Measurements from ENCODE around the gene ARF1. TPM values are rescaled to one million over a fixed set of nuclear protein-coding genes. Genes with fewer than 3 reads are reported as not detected.

ARF1 gene
- total RNA-seq, 1 donor from 2014 or later = 96.2 TPM

DNA sequence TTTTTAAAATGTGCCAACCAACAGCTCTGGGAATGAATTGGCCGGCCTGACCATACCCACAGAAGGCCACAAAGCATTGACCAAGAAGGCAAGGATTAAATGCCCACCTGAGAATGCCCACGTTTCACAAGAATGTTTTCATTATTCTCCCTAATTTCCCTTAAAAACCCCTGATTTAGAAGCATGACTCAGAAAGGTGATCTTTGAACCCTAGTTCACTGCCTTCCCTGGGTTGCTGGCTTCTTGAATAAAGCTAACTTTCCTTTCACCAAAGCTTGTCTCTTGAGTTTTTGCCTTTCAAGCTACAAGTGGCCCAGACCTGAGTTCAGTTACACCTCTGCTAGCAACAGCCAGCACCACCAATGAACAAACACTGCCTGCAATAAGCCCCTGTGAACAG is 41.0 kb downstream of the ARF1 start:
- no peak for DNase-seq

DNA sequence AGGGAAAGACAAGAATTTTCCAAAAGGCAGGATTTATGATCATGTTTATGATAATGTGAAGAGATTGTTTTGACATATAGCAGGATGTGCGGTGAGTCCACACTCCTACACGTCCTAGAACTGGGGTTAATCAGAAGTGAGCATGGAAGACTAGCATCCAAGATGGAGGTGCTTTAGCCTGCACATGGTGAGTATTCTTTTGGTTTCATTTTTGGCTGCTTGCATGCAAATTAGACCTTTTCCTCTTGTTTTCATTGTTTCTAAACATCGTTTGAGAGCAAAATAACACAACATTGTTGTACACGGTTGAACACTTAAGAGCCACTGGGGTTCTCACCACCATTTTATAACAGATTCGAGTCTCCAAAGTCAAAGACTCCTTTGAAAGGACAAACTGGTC is 42.7 kb downstream of the ARF1 start:
- no peak for DNase-seq

DNA sequence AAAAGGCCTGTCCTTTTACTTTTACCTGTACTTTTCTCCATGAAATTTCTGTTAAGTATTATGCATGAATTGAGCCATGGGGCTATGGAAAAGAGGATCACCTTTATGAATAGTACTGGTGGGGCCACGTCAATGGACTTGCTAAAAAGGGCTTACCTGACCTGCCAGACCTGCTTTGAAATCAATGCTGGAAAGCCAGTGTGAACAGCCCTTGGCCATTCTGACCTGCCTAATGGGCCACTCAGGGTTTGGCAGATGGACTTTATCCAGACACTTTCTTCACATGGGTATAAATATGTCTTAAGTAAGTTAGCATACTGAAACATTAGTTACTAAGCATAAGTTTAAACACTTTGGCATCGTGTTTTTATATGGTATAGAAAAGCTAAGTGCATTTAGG is 49.3 kb downstream of the ARF1 start:
- no peak for DNase-seq

DNA sequence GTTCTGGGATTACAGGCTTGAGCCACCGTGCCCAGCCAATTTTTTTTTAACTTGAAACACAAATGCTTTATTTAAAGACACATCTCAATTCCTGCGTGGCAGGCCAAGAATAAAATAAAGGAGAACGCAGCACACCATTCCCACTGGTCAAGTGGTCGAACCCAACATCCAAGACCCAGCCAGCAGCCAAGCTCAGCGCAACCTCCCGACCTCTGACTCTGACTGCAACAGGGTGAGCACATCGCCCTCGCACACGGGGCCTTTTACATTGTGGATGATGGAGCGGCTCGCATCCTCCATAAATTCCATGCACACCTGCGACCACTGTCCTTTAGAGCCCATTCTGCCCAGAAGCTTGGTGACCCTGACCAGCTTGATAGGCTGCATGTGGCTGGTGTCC is 52.1 kb downstream of the ARF1 start:
- DNase-seq = no peak

DNA sequence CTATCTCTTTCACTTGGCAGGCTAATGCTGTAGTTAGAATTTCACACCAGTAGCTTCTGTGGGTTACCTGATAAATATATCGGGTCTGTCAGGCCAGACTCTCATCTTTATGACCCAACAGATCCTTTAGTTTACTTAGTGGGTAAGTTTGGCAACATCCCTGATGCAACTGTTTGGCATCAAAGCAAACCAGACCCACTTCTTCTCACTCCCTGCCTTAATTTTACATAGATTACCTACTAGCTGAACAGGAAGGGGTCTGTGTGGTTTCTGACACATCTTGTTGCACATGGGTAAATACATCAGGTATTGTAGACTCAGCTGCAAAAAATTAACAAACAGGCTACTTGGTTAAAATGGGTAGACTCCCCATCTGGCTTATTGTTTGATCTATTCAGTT is 54.4 kb downstream of the ARF1 start:
- DNase-seq = no peak

DNA sequence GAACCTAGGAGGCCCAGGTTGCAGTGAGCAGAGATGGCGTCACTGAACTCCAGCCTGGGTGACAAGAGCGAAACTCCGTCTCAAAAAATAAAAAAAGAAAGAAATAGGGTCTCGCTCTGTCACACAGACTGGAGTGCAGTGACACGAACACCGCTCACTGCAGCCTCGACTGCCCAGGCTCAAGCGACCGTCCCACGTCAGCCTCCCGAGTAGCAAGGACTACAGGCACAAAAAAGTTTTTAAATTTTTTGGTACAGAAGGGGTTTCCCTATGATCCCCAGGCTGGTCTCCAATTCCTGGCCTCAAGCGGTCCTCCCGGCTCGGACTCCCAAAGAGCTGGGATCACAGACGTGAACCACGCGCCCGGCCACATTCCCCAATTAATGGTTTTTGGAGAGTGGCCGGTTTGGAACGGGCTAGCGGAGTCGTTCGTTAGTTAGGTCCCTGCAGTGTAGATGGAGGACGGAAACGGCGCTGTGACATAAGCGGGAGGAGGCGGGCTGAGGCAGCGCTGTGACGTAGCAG is 57.0 kb downstream of the ARF1 start:
- DNase-seq = no peak

DNA sequence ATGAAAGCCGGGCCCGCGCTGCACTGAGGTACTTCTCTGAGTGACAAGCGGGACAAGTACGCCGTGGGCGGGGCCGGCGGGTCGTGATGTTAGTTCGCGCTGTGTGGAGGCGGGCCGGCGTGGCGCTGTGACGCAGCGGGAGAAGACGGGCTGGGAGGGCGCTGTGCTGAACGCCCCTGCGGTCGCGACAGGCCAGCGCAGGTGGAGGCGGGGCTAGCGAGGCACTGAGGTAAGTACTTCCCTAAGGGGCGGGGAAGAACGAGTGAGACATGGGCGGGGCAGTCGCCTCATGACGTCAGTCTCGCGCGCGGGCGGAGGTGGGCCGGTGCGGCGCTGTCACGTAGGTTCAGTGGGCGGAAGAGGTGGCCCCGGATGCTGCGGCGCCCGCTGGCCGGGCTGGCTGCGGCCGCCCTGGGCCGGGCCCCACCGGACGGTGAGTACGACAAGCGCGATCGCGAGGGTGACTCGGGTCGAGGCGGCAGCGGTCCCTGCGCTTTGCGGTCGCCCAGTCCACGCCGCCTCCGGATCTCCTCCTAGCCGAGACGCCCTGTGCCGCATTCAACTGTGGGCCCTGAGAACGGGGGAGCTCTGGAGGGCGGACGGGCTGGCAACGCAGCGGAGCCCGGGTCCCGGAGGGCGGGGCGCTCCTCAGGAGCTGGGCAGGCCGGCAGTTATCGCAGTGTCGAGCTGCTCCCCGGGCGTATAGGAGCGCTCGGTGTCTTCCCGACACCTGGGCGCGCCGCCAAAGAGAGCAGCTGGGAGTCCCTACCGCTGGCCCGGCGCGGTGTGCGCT is 57.6 kb downstream of the ARF1 start, which contains the start of gene GUK1:
GUK1 (plus strand) TSS at position 349 of the 793 bp plus-strand sequence; CDS start at position 373, 24 bp downstream.
- DNase-seq = peak; percentile 99

DNA sequence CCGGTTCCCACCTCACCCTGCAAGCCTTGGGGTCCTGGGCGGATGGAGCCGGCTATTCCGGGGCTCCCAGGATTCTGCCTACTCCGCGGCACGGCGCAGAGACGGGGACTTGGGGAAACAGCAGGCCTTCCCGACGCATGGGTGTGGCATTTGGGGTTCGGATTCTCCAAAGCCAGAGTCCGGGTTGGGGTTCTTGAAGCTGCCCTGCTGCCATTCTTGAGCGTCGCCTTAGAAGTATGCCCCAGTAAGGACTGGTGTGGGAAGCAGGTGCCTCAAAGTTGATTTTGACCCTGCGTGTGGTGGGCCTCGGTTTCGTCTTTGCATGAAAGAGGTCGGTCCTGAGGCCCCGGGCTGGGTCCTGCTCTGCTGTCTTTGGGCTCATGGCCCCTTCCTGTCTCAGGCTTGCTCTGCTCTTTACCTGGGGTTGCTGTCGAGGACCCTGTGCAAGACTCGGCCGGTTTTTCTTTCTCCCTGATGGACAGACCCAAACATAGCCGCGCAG is 58.3 kb downstream of the ARF1 start:
- no peak for DNase-seq

DNA sequence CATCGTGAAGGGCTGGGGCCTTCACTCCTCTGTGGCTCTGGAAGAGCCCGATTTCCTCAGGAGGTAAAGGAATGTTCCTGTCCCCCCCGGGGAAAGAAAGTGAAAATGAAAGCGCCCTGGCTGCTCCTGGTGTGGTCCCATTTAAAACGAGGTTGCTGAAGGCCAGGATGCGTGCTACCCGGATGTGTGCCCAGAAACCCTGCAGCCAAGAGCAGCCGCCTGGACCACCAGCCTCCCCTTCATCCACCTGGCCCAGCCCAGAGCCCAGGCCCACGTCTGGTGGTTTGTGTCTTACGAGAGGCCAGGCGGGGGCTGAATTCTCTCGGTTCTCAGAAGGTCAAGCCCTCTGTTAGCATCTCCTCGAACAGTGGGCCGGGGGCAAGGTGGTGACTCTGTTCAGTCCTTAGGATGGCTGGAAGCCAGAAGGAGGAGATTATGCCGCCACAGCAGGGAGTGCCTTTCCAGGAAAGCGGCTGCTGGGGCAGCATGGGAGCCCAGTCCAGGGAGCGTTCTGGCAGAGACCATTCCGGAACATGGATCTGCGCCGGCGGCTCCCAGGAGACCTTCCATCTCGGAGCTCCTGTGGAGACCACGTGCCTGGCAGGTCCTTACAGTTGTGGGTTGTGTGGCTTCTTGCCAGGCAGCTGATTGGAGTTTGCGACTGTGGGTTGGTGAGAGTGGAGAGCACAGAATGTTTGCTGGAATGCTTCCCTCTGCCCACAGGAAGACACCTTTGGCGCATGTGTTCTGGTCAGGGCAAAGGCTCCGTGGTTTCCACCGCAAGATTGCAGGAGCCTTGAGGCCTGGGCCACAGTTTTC is 58.9 kb downstream of the ARF1 start:
- DNase-seq = peak; percentile 31

DNA sequence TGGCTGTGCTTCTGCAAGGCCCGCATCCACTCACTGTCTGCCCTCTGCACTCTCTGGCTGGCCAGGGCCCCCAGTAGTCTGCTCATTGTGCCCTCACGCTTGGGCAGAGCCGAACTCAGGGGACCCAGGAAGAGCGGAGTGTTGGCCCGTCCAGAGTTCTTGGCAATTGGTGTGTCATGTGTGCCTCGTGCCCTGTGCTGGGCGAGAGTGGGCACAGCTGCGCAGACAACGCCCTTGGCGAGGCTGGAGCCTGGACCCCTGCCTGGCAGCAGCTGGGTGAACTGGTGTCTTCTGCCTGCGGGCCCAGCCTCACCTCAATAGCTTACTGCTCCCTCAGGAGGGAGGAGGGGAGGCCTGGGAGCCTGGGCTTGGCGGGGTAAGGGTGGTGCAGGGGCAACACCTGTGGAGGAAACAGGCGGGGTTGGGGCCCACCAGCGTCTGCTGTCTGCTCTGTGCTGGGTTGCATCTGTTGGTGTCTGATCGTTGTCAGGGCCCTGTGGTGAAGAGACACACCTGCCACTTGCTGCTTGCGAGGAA is 59.7 kb downstream of the ARF1 start:
- no peak for DNase-seq

DNA sequence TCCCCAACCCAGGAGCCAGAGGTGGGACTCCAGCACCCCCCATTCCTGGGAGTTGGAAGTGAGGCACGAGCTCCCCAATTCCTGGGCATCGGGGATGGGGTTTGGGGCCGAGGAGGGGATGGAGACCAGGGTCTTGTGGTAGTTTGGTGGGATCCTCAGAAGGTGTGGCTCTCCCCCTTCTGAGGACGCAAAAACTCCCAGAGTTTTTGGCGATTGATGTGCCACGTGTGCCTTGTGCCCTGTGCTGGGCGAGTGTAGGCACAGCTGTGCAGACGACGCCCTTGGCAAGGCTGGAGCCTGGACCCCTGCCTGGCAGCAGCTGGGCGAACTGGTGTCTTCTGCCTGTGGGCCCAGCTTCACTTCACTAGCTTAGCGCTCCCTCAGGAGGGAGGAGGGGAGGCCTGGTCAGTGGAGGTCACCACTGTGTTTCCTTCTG is 60.2 kb downstream of the ARF1 start:
- DNase-seq = no peak

DNA sequence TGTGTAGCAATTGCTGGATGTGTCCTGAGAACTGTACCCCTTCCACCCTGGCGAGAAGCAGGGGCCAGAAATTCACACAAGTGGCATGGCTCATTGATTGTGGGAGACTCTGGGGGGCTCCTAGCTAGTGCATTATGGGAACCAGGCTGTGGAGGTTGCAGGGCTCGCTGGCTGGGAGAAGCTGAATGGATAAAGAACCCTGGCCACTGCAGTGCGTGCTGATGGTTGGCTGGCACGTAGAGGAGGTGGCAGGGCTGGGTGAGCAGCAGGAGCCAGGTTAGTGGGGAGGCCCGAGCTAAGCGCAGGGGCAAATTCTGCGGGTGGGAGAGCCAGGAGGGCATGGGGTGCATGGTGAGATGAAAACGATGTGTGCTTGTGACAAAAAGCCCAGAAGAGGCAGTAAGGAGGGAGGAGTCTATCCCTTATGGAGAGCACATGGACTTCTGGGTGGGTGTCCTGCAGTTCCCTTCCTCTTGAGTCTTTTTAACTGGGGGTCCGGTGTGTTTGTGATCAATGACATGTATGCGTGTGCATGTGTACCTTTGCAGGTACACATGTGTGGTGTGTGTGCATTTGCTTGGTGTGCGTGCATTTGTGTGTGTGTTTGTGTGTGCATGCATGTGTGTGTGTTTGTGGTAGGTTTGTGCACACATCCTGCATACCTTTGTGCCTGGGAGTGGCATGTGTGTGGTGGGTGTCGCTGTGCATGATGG is 61.1 kb downstream of the ARF1 start:
- DNase-seq = no peak

DNA sequence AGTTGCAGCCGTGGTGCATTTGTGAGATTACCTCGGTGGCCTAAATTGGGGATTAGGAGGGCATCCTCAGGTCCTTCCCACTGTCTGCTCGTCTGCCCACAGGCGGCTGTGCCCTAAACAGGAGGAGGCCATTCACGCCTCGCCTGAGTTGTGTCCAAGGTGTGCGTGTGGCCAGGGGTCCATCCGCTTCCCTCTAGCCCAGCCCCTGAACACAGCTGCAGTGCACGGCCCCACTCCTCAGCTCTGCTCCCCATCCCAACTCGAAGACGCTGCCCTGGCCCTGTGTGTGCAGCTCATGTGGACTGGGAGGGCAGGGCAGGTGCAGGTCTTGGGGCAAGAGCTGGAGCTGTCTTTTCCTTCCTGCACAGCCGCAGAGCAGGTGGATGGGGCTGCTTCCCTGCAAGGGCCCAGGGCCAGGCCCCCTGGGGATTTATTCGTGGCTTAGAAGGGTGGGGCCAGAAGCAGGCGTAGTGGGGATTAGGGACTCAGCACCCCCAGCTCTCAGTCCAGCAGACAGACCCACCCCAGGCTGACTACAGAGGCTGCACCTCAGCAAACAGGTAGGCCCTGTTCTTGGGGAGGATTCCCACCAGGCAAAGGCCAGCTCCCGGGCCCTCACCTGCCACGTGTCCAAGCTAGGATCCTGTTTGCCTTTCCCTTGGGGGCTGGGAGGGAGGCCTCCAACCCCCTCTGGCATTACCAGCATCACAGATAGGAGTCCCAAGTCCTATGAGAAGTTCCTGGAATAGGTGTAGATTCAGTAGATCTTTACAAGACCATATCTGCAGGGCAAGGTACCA is 61.9 kb downstream of the ARF1 start:
- DNase-seq = no peak

DNA sequence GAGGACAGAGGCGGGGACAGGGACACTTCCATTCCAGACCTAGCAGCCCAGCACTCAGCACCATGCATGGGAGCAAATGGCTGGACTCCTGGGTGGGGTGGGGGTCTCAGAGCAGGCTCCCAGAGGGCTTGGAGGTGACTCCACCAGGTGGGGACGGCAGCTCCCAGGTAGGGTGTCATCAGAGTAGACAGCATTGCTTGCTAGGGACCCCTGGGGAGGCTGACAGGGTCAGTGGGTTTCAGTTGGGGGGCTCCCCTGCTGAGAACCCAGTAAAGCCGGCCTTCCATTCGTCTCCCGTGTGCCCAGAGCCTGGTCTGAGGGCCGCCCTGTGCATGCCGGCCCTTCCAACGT is 62.5 kb downstream of the ARF1 start:
- no peak for DNase-seq

DNA sequence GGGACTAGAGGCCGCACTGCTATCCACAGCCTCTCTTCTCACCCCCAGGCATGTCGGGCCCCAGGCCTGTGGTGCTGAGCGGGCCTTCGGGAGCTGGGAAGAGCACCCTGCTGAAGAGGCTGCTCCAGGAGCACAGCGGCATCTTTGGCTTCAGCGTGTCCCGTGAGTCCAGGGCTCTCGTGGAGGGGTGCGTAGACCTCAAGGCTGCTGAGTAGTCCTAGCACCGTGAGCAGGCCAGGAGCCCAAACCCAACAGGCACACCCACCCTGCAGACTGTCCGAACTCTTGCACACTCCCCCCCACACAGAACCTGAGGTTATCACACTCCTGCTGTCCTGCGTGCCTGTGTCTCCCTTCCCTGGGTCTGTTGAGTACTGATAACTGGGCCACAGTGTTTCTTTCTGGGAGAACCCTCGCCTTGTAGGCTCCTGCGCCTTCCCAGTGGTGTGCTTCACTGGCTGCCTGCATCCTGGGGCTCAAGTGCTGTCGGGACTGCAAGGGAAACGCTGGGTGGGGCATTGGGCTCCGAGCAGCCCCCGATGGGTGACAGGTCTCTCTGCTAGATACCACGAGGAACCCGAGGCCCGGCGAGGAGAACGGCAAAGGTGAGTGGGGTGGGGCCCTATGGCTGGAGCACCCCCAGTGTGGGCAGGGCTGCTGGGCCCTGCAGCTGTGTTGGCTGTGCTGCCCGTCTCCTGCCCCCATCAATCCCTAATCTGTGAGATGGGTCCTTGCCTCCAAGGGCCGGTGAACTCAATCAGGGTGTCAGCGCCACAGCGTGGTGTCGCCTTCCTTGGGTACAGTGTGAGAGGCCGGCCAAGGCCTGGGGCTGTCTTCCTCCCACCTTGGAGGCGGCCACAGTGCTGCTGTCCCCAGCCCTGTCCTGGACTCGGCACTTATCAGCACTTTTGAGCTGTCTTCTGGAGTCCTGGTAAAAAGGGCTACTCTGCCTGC is 63.2 kb downstream of the ARF1 start:
- no peak for DNase-seq

DNA sequence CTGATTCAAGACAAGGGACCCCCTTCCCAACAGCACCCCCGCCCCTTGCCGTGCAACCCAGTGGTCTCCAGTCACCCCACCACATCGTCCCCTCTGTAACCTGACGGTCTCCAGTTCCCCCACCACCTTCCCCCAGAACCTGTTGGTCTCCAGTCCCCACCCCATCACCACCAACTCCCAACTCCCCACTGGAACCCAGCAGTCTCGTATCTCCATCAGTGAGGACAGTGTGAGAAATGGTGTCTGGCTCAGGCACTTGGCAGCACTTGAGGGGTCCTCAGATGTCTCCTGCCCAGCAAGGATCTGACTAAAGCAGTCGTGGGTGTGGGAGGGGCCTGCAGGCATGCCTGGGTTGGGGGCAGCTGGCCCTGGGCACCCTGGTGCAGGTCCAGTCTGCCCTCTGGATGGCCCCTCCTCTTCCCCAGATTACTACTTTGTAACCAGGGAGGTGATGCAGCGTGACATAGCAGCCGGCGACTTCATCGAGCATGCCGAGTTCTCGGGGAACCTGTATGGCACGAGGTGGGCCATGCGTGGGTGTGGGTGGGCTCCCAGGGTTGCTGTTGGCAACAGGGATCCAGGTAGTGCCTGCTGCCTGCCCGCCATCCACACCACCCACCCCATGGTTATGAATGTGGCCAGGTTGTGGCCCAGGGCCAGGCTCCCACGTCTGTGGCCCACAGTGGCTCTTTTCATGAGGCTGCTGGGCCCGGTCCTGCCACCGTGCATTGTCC is 64.1 kb downstream of the ARF1 start:
- no peak for DNase-seq

DNA sequence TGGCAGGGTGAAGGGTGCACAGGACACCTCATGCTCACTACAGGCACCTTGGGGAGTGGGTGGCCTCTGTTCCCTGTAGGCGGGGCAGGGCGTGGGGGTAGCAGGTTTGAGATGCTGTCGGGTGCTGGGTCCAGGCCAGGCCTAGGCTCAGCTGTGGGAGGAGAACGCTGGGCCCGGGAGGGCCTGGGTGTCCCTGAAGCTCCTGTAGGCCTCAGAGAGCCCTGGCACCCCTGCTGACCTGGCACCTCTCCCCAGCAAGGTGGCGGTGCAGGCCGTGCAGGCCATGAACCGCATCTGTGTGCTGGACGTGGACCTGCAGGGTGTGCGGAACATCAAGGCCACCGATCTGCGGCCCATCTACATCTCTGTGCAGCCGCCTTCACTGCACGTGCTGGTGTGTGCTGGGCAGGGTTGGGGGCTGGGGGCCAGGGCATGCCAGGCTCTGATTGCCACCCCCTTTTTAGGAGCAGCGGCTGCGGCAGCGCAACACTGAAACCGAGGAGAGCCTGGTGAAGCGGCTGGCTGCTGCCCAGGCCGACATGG is 64.7 kb downstream of the ARF1 start:
- DNase-seq = no peak

DNA sequence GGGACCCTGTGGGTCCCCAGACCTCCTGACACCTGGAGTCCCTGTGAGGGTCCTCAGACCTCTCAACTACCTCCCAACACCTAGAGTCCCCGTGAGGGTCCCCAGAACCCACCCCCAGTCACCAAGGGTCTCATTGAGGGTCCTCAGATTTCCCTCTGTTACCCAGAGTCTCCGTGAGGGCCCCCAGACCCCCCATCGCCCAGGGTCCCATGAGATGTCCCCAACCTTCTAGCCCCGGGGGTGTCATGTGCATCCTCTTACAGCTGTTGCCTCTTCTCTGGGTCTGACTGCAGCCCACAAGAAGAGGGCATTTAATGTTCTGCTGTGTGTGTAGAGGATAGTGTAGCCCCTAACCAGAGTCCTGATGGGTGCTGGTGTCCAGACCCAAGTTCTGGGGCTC is 65.3 kb downstream of the ARF1 start:
- no peak for DNase-seq

DNA sequence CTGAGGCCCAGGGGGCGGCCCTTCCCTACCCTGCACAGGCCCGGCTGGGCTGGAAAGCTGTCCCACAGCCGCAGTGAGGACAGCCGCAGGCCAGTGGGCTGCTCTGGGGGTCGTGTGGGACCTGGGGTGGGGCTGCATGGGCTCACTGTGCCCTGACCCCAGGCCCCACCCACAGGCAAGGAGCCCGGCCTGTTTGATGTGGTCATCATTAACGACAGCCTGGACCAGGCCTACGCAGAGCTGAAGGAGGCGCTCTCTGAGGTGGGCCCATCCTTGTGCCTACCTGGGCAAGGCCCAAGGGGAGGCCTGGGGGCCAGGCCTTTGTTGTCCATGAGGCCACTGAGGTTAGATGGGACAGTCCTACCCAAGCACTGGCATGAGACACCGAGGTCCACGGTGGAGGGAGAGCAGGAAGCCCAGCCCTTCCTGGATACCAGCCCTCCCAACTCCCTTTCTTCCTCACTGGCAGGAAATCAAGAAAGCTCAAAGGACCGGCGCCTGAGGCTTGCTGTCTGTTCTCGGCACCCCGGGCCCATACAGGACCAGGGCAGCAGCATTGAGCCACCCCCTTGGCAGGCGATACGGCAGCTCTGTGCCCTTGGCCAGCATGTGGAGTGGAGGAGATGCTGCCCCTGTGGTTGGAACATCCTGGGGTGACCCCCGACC is 65.8 kb downstream of the ARF1 start:
- DNase-seq = no peak
